ENCODE measurements around the gene PCDHB11. TPM values are rescaled to one million over a fixed set of nuclear protein-coding genes. Genes with fewer than 3 reads are reported as not detected.
"Not testable (repeated sequence)": the region's sequence is repeated elsewhere in the genome, so short reads cannot be mapped to it uniquely, and the experiment has no call there.

PCDHB11 gene
- total RNA-seq, 2 donors from 2014 or later = 3.6 to 4.0 TPM

GRCh38 chr5:141184117-141184855 lies 15.1 kb upstream of the PCDHB11 start:
- intact Hi-C loops (cut with DNase I); DNase-seq (ENCODE audit: low spot score): not testable (repeated sequence)

GRCh38 chr5:141186897-141187512 lies 12.4 kb upstream of the PCDHB11 start, which contains the start of gene PCDHB9:
TSS of gene PCDHB9 (plus strand) at chr5:141187161. CDS start at chr5:141187319, 158 bp downstream.
- intact Hi-C loops (cut with DNase I) = no loop called here
- DNase-seq (ENCODE audit: low spot score) = no peak

GRCh38 chr5:141188682-141189081 lies 10.7 kb upstream of the PCDHB11 start:
- intact Hi-C loops (cut with DNase I); DNase-seq (ENCODE audit: low spot score): not testable (repeated sequence)

GRCh38 chr5:141189131-141189530 lies 10.3 kb upstream of the PCDHB11 start:
- intact Hi-C loops (cut with DNase I); DNase-seq (ENCODE audit: low spot score): not testable (repeated sequence)

GRCh38 chr5:141192110-141192725 lies 7.2 kb upstream of the PCDHB11 start, which contains the start of gene PCDHB10:
TSS of gene PCDHB10 (plus strand) at chr5:141192353. CDS start at chr5:141192553, 200 bp downstream.
- intact Hi-C loops (cut with DNase I) = no loop called here
- no peak for DNase-seq (ENCODE audit: low spot score)

- intact Hi-C loops (cut with DNase I); DNase-seq (ENCODE audit: low spot score): not testable (repeated sequence)
These were observed 5.1 kb upstream of the PCDHB11 start for GRCh38 chr5:141194332-141194731.

GRCh38 chr5:141196363-141196762 lies 3.1 kb upstream of the PCDHB11 start:
- intact Hi-C loops (cut with DNase I) = no loop called here
- no peak for DNase-seq (ENCODE audit: low spot score)

GRCh38 chr5:141201126-141201525 lies 1.7 kb downstream of the PCDHB11 start:
- DNase-seq (ENCODE audit: low spot score); intact Hi-C loops (cut with DNase I): not testable (repeated sequence)

- DNase-seq (ENCODE audit: low spot score); intact Hi-C loops (cut with DNase I): not testable (repeated sequence)
These were observed 2.2 kb downstream of the PCDHB11 start for GRCh38 chr5:141201646-141202045.

- intact Hi-C loops (cut with DNase I) = no loop called here
- no peak for DNase-seq (ENCODE audit: low spot score)
These were observed 9.1 kb downstream of the PCDHB11 start, which contains the start of gene PCDHB12 for GRCh38 chr5:141208478-141208877. TSS of gene PCDHB12 (plus strand) at chr5:141208719. CDS start at chr5:141208908, 189 bp downstream.

GRCh38 chr5:141210281-141210680 lies 10.9 kb downstream of the PCDHB11 start:
- intact Hi-C loops (cut with DNase I) = not testable (repeated sequence)

GRCh38 chr5:141210849-141211248 lies 11.4 kb downstream of the PCDHB11 start:
- DNase-seq (ENCODE audit: low spot score); intact Hi-C loops (cut with DNase I): not testable (repeated sequence)

More at GRCh38 chr5:141210281-141210680, 10.9 kb downstream of the PCDHB11 start:
- not testable (repeated sequence) for DNase-seq (ENCODE audit: low spot score)

GRCh38 chr5:141213656-141214339 lies 14.4 kb downstream of the PCDHB11 start, which contains the start of gene PCDHB13:
TSS of gene PCDHB13 (plus strand) at chr5:141213919. CDS start at chr5:141214124, 205 bp downstream.
- not testable (repeated sequence) for DNase-seq (ENCODE audit: low spot score)

GRCh38 chr5:141214583-141214982 lies 15.2 kb downstream of the PCDHB11 start:
- intact Hi-C loops (cut with DNase I) = not testable (repeated sequence)

More at GRCh38 chr5:141213656-141214339, 14.4 kb downstream of the PCDHB11 start, which contains the start of gene PCDHB13:
- intact Hi-C loops (cut with DNase I) = not testable (repeated sequence)

GRCh38 chr5:141215504-141215903 lies 16.1 kb downstream of the PCDHB11 start:
- intact Hi-C loops (cut with DNase I); DNase-seq (ENCODE audit: low spot score): not testable (repeated sequence)

More at GRCh38 chr5:141214583-141214982, 15.2 kb downstream of the PCDHB11 start:
- DNase-seq (ENCODE audit: low spot score) = not testable (repeated sequence)

- intact Hi-C loops (cut with DNase I); DNase-seq (ENCODE audit: low spot score): not testable (repeated sequence)
These were observed 16.6 kb downstream of the PCDHB11 start for GRCh38 chr5:141216035-141216434.

- DNase-seq (ENCODE audit: low spot score) = no peak
- intact Hi-C loops (cut with DNase I) = no loop called here
These were observed 23.8 kb downstream of the PCDHB11 start, which contains the start of gene PCDHB14 for GRCh38 chr5:141223112-141223783. TSS of gene PCDHB14 (plus strand) at chr5:141223343. CDS start at chr5:141223506, 163 bp downstream.

- intact Hi-C loops (cut with DNase I); DNase-seq (ENCODE audit: low spot score): not testable (repeated sequence)
These were observed 25.4 kb downstream of the PCDHB11 start for GRCh38 chr5:141224844-141225243.

Measured in posterior vena cava (tissue), 2 donors.